Mesenchymal stem cell (in vitro differentiated cells and primary cell): ENCODE data around the gene GOLGA8B.
"Not testable (repeated sequence)": the region's sequence is repeated elsewhere in the genome, so short reads cannot be mapped to it uniquely, and the experiment has no call there.

ENCODE experiments used
- DNase-seq: peaks from one replicate; pipeline ENCODE4 v3.0.0-alpha.2; 2013
- H2AFZ ChIP-seq: one replicate; pipeline ENCODE4 v1.6.1; 2013; ENCODE audit warnings: low read depth, mild to moderate bottlenecking, control low read depth, inconsistent platforms, low read length, moderate library complexity
- H2AK5ac ChIP-seq: 2 replicates; pipeline ENCODE4 v1.6.1; 2013; ENCODE audit warnings: low read length, moderate library complexity, mild to moderate bottlenecking, inconsistent platforms; ENCODE audit not compliant: severe bottlenecking
- H2BK120ac ChIP-seq: one replicate; pipeline ENCODE4 v1.6.1; 2013; ENCODE audit warnings: low read depth, mild to moderate bottlenecking, inconsistent platforms, low read length, moderate library complexity
- H2BK12ac ChIP-seq, 2 experiments: one replicate each; pipeline ENCODE4 v1.6.1; 2013; ENCODE audit warnings: inconsistent platforms in 2 of 2, low read length in 2 of 2, mild to moderate bottlenecking in 2 of 2, moderate library complexity in 2 of 2, control low read depth in 1 of 2
- H2BK15ac ChIP-seq: one replicate; pipeline ENCODE4 v1.6.1; 2013; ENCODE audit warnings: mild to moderate bottlenecking, low read depth, inconsistent platforms; ENCODE audit not compliant: poor library complexity, severe bottlenecking
- H2BK5ac ChIP-seq: 2 replicates; pipeline ENCODE4 v1.6.1; 2013; ENCODE audit warnings: low read depth, mild to moderate bottlenecking, low read length, control low read depth, inconsistent platforms; ENCODE audit not compliant: poor library complexity, severe bottlenecking
- H3K14ac ChIP-seq, 2 experiments: one replicate each; pipeline ENCODE4 v1.6.1; 2013; ENCODE audit warnings: inconsistent platforms in 2 of 2, low read length in 2 of 2, control low read depth in 1 of 2, mild to moderate bottlenecking in 1 of 2, moderate library complexity in 1 of 2
- H3K18ac ChIP-seq, 2 experiments: one replicate each; pipeline ENCODE4 v1.6.1; 2013; ENCODE audit warnings: inconsistent platforms in 2 of 2, low read length in 2 of 2, control low read depth in 1 of 2, low read depth in 1 of 2, mild to moderate bottlenecking in 1 of 2
- H3K23ac ChIP-seq, 2 experiments: one replicate each; pipeline ENCODE4 v1.6.1; 2013; ENCODE audit warnings: inconsistent platforms in 2 of 2, low read length in 2 of 2, mild to moderate bottlenecking in 2 of 2, moderate library complexity in 2 of 2, control low read depth in 1 of 2
- H3K27ac ChIP-seq: 2 replicates; pipeline ENCODE4 v1.5.1; 2013; ENCODE audit warnings: mild to moderate bottlenecking, moderate library complexity, low read length, control low read depth, inconsistent platforms; ENCODE audit not compliant: poor library complexity, severe bottlenecking
- H3K27me3 ChIP-seq, 2 experiments: 2 replicates each; pipeline versions ENCODE4 v1.6.1 to v1.7.0; 2013; ENCODE audit warnings: low read length in 2 of 2, mild to moderate bottlenecking in 2 of 2, moderate library complexity in 2 of 2, control low read depth in 1 of 2, inconsistent platforms in 1 of 2; ENCODE audit not compliant: control insufficient read depth in 1 of 2, insufficient read depth in 1 of 2
- H3K36me3 ChIP-seq, 2 experiments: 2 replicates each; pipeline versions ENCODE4 v1.6.1 to v1.7.0; 2013; ENCODE audit warnings: low read length in 2 of 2, control low read depth in 1 of 2, inconsistent platforms in 1 of 2, low read depth in 1 of 2, mild to moderate bottlenecking in 1 of 2; ENCODE audit not compliant: insufficient read depth in 2 of 2, control insufficient read depth in 1 of 2
- H3K4ac ChIP-seq, 2 experiments: one replicate each; pipeline ENCODE4 v1.6.1; 2013; ENCODE audit warnings: inconsistent platforms in 2 of 2, low read length in 2 of 2, mild to moderate bottlenecking in 2 of 2, moderate library complexity in 2 of 2, control low read depth in 1 of 2, low read depth in 1 of 2
- H3K4me1 ChIP-seq: 2 replicates; pipeline ENCODE4 v1.6.1; 2013; ENCODE audit warnings: low read depth, low read length, control low read depth; ENCODE audit not compliant: control insufficient read depth, insufficient read depth
- H3K4me2 ChIP-seq: 2 replicates; pipeline ENCODE4 v1.6.1; 2013; ENCODE audit warnings: low read length, mild to moderate bottlenecking, inconsistent platforms; ENCODE audit not compliant: poor library complexity, severe bottlenecking
- H3K4me3 ChIP-seq, 2 experiments: 2 replicates each; pipeline versions ENCODE4 v1.5.1 to v1.7.0; 2013; ENCODE audit warnings: low read length in 2 of 2, mild to moderate bottlenecking in 2 of 2, control low read depth in 1 of 2, low read depth in 1 of 2; ENCODE audit not compliant: insufficient read depth in 1 of 2
- H3K79me1 ChIP-seq: replicated peaks from 2 replicates; pipeline ENCODE4 v1.6.1; 2013; ENCODE audit warnings: mild to moderate bottlenecking, control low read depth, low read length, inconsistent platforms; ENCODE audit not compliant: poor library complexity, severe bottlenecking
- H3K9ac ChIP-seq: 2 replicates; pipeline ENCODE4 v1.7.0; 2013; ENCODE audit warnings: mild to moderate bottlenecking, low read length, moderate library complexity
- H3K9me3 ChIP-seq: 2 replicates; pipeline ENCODE4 v1.7.0; 2013; ENCODE audit warnings: mild to moderate bottlenecking, low read length; ENCODE audit not compliant: control insufficient read depth
- H4K8ac ChIP-seq: one replicate; pipeline ENCODE4 v1.6.1; 2013; ENCODE audit warnings: inconsistent platforms, mild to moderate bottlenecking, low read length, moderate library complexity
- H4K91ac ChIP-seq: one replicate; pipeline ENCODE4 v1.6.1; 2013; ENCODE audit warnings: mild to moderate bottlenecking, low read length, inconsistent platforms
- WGBS: methylation state at CpG from one replicate; pipeline ENCODE4 v1.1.7; 2013; ENCODE audit warnings: mixed read lengths; 5-methylcytosine and 5-hydroxymethylcytosine counted together

GOLGA8B gene

DNA sequence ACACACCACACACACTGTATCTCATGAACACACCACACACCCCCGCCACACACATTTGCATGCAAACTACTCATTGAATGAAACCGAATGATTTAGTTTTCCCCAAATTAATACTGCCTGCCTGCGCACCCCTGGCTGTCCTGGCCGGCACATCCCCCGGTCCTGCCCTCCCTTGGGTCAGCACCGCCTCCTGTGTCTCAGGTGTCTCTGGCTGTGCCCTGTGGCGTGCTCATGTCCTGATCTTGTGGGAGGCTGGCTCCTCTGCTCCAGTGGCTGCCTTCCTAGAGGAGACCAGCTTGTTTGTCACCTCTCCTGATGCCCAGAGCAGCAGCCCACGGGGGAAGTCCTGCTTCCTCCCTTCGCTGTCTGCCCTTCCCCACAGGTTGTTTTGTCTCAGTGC is 28.7 kb downstream of the GOLGA8B start:
- not testable (repeated sequence) for H3K4me1 ChIP-seq, H3K79me1 ChIP-seq, H3K27me3 ChIP-seq, H3K18ac ChIP-seq, H4K91ac ChIP-seq, H3K9me3 ChIP-seq, H3K14ac ChIP-seq, H3K36me3 ChIP-seq, H2BK120ac ChIP-seq, H3K4me2 ChIP-seq, H3K23ac ChIP-seq, H2BK12ac ChIP-seq, H3K4ac ChIP-seq, H4K8ac ChIP-seq, H3K9ac ChIP-seq, H3K4me3 ChIP-seq, H2BK5ac ChIP-seq, H3K27ac ChIP-seq, H2AK5ac ChIP-seq, H2BK15ac ChIP-seq, H2AFZ ChIP-seq, DNase-seq
- WGBS, result no CpG with 5 or more reads among the region's 9 CpGs

DNA sequence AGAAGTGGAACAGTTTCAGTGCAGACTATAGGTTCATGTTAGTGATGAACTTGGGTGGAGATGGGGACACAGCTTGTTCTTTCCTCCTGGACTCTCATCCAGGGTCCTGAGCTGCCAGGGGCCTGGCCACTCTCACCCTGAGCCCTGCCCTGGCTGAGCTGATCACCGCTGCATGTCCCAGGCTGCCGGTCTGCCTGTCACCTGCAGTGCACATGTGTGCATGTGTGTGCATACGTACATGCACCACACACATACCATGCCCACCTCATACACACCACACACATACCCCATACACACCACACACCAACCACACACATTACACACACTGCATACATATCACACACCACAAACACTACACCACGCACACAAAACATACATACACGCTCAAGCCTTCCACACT is 29.3 kb downstream of the GOLGA8B start:
- H2AFZ ChIP-seq, H3K4me2 ChIP-seq, DNase-seq, H2BK120ac ChIP-seq, H2BK5ac ChIP-seq, H2AK5ac ChIP-seq, H3K36me3 ChIP-seq, H3K4me1 ChIP-seq, H3K27me3 ChIP-seq, H3K4me3 ChIP-seq, H2BK15ac ChIP-seq, H4K8ac ChIP-seq, H3K18ac ChIP-seq, H3K9me3 ChIP-seq, H3K27ac ChIP-seq, H3K14ac ChIP-seq, H3K23ac ChIP-seq, H3K9ac ChIP-seq, H3K4ac ChIP-seq, H2BK12ac ChIP-seq, H4K91ac ChIP-seq, H3K79me1 ChIP-seq: not testable (repeated sequence)
- WGBS, result no CpG with 5 or more reads among the region's 5 CpGs

GRCh38 chr15:34550129-34550528 is 33.3 kb downstream of the GOLGA8B start:
- not testable (repeated sequence) for H2BK5ac ChIP-seq, H3K9me3 ChIP-seq, H2BK12ac ChIP-seq, H4K8ac ChIP-seq, H3K79me1 ChIP-seq, H3K27ac ChIP-seq, H3K4me3 ChIP-seq, H2BK120ac ChIP-seq, H3K14ac ChIP-seq, H4K91ac ChIP-seq, H3K23ac ChIP-seq, H3K4me1 ChIP-seq, H3K18ac ChIP-seq, H2AK5ac ChIP-seq, H3K4me2 ChIP-seq, H2AFZ ChIP-seq, H3K36me3 ChIP-seq, H3K9ac ChIP-seq, H3K4ac ChIP-seq, H3K27me3 ChIP-seq, DNase-seq, H2BK15ac ChIP-seq
- no CpG with 5 or more reads among the region's 3 CpGs for WGBS

GRCh38 chr15:34549381-34549809 is 34.1 kb downstream of the GOLGA8B start:
- no CpG with 5 or more reads among the region's 4 CpGs for WGBS
- H2BK15ac ChIP-seq, H2AFZ ChIP-seq: not testable (repeated sequence)

More at GRCh38 chr15:34549381-34549809, 34.1 kb downstream of the GOLGA8B start:
- H2AK5ac ChIP-seq, H3K27me3 ChIP-seq, H3K14ac ChIP-seq, H3K18ac ChIP-seq, H3K4me1 ChIP-seq, H2BK120ac ChIP-seq, DNase-seq, H3K9me3 ChIP-seq, H3K23ac ChIP-seq, H3K27ac ChIP-seq, H3K9ac ChIP-seq, H4K91ac ChIP-seq, H3K36me3 ChIP-seq, H3K79me1 ChIP-seq, H2BK5ac ChIP-seq, H4K8ac ChIP-seq, H3K4me2 ChIP-seq, H3K4me3 ChIP-seq, H3K4ac ChIP-seq, H2BK12ac ChIP-seq: not testable (repeated sequence)
